GM21737 (cell line): Measurements from ENCODE around the gene FAP.

Experiments used
- ATAC-seq: cut with Tn5 transposase; IDR thresholded peaks from one replicate; pipeline ENCODE4 v1.9.1; 2021; ENCODE audit warnings: mild to moderate bottlenecking, moderate library complexity; ENCODE audit not compliant: unreplicated experiment

FAP gene

DNA sequence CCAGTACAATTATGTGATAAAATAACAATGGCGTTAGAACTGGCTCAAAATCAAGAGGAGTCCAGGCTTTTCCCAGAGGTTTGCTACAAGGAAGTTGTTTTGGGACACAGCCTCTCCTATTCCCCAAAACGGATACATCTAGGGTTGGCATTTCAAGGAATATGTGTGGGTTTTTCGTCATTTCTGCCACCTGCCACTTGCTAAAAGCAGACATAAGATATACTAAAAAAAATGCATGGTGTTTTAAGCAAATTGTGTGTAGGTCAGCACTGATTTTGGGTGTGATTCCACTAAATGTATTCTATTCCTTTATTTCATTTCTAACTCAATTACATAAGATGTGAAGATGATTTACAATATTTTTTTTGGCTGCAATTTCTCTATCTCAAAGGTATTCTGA is 54.8 kb downstream of the FAP start:
- ATAC-seq: no peak

DNA sequence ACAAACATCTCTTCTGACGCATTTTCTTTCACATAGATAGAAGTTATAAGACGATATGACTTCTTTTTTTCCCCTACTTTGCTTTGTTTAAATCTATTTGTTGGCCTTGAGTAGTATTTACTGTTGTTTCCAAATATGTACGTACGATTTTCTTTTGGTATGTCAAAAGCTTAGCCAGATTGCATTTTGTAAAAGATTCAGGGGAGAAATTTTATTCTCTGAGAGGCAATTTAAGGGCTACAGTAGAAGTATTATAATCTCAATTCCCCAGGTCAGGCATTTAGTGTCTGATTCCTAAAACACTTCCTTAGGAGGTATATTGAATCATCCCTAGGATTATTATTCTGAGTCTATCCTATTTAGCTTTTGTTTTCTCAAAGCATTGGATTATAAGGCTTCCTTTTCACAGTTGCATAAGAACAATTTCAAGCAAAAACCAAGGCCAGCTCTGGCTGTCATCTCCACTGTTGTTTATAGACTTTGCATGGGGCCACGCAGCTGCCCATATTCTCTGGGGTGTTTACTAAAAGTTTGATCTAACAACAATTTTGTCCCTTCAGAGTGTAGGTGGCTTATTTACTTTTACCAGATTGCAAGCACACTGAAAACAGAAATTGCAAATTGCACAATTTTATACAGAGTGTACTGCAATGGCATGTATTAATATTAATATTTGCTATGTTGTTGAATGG is 57.6 kb downstream of the FAP start:
- no peak for ATAC-seq

DNA sequence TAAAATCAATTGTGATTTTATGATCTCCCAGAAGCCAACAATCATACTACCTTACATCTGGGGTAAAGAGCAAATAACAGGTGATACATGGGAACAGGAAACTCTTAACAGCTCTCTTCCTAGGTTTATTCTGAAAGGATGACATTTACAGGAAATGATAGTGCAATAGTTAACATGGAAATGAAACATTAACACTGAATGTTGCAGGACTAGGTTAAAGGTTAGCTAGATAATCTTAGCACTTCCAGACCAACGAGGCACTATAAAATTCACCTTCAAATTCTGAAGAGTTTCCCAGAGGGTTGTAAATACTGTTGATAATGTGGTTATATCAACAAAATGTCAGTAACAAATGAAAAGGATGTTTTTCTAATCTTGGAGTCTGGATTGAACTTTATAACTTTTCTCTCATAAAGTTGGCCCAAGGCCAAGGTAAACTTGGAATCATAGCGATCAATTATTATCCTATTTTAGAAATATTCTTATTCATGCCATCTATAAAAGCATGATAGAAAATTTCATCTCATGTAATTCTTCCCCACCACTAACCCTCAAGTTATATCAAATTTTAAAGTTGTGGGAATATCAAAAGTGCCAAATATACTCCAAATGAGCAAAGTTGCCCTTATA is 58.3 kb downstream of the FAP start:
- ATAC-seq: no peak

DNA sequence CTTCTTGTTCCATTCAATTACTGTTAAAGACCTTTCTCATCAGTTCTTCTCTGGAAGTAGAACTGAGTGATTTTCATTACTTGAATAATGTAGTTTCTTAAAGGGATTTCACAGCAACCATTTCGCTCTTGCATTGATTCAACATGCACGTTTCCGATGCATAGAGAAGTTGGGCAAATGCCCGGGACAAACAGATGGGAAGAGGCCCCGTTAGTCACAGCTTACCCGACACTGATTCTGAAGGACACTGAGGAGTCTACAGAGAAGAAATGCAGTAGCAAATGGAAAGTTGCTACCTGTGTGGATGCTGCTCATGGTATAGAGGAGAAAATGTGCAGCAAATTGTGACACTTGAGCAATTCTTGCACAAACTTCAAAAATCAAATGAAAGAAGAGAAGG is 58.9 kb downstream of the FAP start:
- no peak for ATAC-seq

DNA sequence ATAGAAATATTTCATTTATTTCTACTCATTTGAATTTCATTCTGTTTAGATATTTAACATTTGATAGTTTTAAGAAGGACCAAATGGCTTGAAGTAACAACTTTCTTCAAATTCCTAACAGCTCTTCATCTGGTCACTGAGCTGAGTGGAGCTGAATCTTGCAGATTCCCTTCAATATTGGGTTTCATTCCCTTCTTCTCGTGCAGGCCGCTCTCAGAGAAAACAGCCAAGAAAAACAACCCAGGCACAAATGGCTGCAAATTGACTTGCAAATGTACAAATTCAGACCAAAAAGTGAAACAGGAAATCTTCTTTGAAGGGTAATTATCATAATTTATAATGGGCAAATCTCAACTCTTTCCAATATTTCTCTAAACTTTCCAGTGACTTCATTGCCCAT is 60.9 kb downstream of the FAP start:
- no peak for ATAC-seq

DNA sequence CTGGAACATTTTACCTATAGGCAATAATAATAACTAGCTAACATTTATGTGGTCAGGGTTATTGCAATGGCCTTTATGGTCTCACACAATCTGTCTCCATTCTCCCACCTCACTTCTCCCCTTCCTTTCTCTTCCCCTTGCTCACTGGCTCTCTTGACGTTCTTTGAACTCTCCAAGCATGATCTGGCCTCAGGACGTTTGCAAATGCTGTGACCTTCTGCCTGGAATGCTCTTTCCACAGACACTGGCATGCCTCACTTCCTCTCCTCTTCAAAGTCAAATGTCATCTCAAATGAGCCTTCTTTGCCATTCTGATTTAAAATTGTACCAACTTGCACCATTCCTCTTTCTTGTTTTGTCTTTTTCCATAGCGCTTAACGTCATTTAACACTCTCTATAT is 65.9 kb downstream of the FAP start:
- ATAC-seq: no peak

DNA sequence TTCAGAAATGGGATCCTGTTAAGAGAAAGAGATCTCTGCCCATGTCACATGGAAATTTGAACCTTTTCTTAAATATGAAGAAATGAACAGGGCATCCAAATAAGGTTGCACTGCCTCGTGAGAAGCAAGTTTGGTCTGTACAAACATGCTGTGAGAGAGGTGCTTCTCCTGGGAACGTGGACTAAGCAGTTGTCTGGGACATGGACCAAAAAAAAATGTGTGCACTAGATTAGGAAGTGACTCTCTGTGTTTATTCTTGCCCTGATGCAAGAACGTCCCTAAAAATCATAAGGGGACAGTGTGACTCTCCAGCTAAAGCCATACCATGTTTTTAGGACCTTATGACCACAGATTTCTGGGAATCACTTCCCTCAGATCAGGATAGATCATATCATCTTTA is 67.5 kb downstream of the FAP start:
- ATAC-seq: no peak

DNA sequence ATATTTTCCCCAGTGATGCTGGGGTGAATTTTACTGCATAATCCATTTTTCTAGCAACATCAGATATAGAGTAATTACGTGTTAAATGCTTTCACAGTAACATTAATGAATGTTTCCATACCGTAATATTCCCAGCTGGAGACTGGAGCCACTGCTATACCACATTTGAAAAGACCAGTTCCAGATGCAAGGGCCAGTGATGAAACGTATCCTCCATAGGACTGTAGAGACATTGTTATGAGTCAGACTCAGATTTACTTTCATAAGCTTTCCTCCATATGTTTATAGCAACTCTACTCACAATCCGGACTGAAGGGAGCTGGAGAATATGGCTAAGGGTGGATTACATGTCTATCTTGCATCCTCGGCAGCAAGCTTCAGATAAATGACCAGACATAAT is 68.5 kb downstream of the FAP start:
- no peak for ATAC-seq

DNA sequence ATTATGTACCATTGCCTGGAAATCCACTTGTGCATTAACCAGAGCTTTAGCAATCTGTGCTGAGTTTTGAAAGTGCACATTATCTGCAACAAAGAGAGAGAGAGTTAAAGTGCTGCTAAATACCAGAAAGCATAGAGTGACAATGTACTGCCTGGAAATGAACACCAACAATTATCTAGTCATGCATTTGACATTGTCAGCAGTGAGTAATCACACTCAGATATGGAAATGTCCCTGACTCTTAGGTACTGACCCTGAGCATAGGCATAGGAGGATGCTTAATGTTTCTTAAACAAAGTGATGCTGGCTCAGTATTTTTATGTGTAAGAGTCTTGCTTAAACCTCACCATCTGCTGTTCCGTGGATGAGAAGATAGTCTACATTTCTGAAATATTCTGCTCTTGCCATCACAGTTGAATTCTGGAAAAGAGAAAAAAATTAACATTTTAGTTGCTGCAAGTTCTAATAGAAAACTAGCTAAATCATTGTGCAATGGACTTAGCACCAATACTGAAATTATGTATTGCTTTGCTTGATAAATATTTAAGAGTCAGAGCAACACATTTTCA is 70.4 kb downstream of the FAP start:
- ATAC-seq: no peak

DNA sequence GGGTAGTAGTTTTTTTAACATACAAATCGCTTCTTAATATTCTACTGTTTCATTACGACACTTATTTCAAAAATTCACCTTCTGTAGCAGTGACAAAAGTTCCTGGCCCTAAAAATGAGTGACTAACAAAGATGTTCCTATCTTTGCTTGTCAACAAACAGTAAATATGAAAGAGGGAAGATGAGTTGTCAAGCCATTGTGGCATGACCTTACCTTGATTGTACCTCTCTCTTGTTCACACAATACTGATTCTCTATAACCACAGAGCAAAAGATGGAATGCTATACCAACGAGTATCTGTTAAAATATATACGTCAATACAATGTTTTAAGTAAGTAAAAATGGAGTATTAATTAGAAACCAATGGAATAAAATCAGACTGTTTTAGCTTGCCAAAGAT is 76.5 kb downstream of the FAP start:
- no peak for ATAC-seq

DNA sequence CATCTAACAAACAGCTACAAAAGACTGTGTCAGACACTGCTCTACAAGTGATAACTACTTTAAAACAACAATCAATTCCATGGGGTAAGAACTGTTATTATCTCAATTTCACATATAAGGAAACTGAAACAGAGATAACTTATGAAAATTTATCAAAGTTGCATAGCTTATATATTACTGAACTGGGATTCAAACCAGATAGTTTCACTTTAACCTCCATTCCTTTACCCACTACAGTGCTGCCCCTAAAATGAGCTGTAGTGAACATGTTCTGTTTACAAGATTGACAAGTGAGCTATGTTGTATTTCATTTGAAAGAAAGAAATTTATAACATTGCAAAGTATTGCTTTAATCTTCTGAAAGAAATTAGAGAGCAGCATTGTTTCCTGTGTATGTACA is 77.1 kb downstream of the FAP start:
- no peak for ATAC-seq

DNA sequence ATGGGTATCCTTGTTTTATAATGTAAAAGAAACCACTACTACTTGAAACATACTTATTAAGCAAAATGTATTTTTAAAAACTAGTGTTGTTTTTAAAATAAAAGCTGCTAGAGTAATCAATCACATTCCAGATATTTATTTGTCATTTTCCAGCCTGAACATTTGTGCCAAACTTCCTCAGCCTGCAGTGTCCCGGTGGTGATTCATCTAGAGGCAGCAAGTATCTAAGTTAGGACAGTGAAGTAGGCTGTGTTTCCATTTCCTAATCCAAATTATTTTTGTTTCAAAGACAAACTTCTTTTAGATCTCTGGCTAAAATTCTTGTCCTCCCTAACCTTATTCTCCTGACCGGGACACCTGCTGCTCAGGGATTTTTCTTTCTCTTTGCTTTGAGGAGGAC is 78.4 kb downstream of the FAP start:
- no peak for ATAC-seq

DNA sequence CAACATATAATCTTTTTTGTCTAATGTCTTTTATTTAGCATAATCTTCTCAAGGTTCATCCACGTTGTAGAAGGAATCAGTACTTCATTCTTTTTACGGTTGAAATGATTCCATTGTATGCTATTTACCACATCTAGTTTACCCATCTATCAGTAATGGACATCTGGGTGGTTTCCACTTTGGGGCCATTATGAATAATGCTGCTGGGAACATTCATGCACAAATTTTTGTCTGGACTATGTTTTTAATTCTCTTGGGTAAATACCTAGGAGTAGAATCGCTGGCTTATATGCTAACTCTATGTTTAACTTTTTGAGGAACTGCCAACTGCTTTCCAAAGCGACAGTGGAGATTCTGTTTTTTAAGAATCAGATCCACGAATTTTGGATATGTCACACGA is 83.8 kb downstream of the FAP start:
- no peak for ATAC-seq

DNA sequence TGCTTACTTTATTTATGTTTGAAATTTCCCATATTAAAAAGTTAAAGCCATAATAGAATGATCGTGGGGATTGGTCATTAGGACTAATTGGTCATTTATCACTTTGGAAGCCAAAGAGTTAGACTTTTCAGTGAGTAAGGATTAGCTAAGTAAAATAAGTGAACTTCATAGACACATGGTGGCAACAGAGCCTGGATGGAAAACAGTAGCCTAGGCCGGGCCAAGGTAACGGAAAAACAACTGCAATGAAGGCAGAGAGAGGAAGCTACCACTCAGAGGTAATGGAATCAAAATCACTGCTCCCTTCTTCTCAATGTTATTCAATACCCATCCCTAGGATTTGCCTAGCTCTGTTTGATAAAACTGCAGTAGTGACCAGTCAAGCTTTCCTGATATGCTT is 87.1 kb downstream of the FAP start:
- no peak for ATAC-seq

DNA sequence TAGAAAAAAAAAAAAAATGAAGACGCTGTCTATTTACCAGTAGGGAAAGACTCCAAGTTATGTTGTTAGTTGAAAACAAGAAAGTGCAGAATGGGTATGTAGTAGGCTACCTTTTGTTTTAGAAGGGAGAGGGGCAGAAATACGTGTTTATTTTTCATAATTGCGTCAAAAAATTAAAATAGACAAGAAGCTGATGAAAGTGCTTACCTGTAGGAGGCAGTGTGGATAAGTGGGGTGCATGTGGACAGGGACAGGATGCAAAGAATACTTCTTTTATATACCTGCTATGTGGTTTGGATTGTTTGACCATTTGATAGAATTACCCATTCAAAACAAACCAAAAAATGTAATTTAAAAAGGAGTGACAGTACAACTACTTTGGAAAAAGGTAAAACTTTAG is 88.2 kb downstream of the FAP start:
- ATAC-seq: no peak

DNA sequence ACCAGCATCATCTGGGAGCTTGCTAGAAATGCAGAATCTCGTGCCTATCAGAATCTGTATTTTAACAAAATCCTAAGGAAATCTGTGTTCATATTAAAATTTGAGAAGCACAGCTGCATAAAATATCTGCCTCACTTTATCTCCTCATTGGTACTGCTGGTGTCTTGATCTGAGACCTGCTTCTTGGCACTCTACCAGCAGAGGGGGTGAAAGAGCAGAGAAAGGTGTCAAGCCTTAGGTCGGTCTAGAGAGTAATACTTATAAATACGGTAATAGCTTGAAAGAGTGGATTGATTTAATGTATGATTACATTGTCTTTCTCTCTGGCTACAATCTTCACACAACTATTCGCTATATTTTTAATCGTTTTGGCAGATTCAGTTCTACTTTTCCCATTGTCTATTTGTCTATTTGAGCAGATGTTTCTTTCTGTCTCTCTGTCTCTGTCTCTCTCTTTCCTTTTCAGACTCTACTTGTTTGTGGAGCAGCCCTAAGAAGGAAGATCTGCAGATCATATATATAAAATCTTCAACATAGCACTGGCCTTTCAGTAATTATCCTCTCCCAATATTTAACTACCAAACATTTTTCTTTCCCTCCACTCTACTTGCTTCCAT is 89.5 kb downstream of the FAP start:
- ATAC-seq: peak; percentile 85

DNA sequence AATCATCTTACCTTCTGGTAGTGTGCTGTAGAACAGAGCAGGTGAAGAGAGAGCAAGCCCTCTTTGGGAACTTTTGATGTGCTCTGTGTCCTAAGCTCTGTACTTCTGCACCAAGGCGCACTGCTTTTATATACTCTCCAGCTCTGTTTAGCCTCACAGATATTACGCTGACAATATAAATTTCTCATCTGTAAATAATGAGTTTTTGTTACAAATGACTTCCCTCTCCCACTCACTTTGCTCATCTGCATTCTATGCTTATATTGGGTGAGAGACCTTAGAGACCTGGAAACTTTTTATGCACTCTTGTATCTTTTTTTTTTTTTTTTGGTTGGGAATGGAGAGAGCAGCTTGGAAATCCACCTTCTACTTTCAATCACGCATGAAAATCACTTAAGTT is 91.1 kb downstream of the FAP start, which contains the start of gene GCG:
GCG (minus strand) TSS at position 101 of the 400 bp plus-strand sequence. CDS start 3,069 bp downstream, outside the sequence.
- ATAC-seq: no peak

DNA sequence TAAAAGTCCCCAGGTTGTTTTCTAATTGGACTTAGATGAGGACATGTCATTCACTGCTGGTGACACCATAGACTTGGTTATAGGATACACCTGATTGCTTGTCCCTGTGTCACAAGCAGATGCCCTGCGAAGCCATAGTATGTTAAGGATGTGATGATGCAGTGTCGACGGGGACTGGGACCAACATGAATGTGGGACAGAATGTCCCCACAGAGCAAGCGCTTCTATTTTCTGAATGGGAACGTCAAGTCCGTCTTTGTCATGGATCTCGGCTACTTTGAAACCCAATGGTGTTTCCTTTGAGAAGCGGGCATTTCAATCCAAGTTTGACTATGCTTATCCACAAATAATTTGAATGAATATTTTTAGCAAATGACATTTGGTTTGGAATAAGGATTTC is 93.3 kb downstream of the FAP start:
- no peak for ATAC-seq

DNA sequence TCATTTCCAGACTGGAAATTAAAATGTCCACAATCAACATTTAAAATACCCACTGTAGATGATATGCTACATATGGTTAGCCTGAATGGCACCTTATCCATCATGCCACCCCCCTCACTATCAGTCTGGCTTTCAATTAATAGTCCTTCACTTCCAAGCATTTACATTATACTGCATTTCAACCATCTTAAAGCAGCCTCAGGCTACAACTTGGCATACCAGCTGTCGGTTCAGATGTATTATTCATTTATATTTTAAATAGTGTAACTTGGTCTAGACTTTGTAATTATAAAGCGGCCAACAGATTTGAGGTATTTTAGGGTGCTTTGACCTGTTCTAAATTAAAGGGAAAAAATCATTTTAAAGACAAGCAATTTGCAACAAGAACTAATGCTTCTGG is 93.8 kb downstream of the FAP start:
- ATAC-seq: no peak

DNA sequence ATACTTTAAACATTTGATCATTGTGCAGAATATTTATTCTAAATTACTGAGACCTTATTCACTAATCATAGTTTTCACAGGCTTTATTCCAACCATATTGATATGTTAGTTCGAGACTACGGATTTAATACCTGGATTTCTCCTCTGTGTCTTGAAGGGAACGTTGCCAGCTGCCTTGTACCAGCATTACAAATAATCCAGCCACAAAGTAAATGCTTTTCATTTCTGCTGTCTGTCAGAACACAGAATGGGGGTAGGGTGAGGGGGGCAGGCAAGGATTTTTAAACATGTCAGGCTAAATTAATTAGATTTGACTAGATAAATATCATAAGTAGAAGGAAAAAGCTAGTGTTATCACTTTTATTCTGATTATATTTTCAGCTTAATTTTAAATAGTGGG is 94.3 kb downstream of the FAP start:
- ATAC-seq: no peak

DNA sequence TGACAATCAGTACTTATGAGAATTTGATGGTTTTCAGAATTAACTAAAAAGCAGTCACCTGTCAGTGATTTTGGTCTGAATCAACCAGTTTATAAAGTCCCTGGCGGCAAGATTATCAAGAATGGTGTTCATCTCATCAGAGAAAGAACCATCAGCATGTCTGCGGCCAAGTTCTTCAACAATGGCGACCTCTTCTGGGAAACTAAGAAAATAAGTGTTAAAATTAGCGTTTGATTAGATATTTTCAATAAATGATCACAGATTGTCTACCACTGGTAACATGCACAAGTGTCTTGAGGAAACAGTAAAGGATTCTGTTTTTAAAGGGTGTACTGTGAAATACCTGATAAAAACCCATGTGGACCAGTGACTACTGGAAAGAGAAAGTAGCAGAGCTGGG is 99.3 kb downstream of the FAP start:
- ATAC-seq: no peak

DNA sequence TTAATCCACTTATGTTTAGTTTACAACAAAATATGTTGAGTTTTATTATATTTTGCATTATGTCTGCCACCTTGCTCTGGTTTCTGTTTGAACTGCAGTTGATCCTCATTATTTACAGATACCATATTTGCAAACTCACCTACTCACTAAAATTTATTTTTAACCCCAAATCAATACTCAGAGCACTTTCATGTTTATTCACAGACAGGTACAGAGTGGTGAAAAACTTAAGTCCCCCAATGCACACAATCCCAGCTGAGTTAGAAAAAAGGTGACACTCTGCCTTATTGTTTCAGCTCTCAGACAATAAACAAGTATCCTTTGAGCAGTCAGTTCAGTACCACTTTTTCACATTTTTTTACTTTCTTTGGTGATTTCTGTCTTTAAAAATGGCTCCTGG is 104.9 kb downstream of the FAP start:
- no peak for ATAC-seq
